GM23338 (cell line): Measurements from ENCODE around the gene PDE4D. TPM values are rescaled to one million over a fixed set of nuclear protein-coding genes. Genes with fewer than 3 reads are reported as not detected.

Experiments
- ATAC-seq: fragments of 200-7000 bp; cut with Tn5 transposase; 3 replicates; pipeline ENCODE4 v1.9.1; 2020
- DNase-seq: peaks from one replicate; pipeline ENCODE4 v3.0.0-alpha.2; 2015; ENCODE audit warnings: low spot score
- H2AFZ ChIP-seq: fragments of 200-600 bp; sonication (generic); 2 replicates; pipeline ENCODE4 v1.8.0; 2016; ENCODE audit warnings: antibody characterized with exemption, mild to moderate bottlenecking, moderate library complexity
- H3F3A ChIP-seq: fragments of 200-600 bp; sonication (generic); replicated peaks from 2 replicates; pipeline ENCODE4 v1.8.0; 2017; ENCODE audit warnings: antibody characterized with exemption, mixed run types, low read depth
- H3K27ac ChIP-seq: fragments of 200-600 bp; sonication (generic); 2 replicates; pipeline ENCODE4 v1.6.1; 2016; ENCODE audit warnings: low read depth
- H3K27me3 ChIP-seq: fragments of 200-600 bp; sonication (generic); 2 replicates; pipeline ENCODE4 v1.8.0; 2016; ENCODE audit warnings: mild to moderate bottlenecking, mixed run types, moderate library complexity; ENCODE audit not compliant: insufficient read depth
- H3K36me3 ChIP-seq: fragments of 200-600 bp; sonication (generic); 2 replicates; pipeline ENCODE4 v1.8.0; 2016; ENCODE audit warnings: mild to moderate bottlenecking; ENCODE audit not compliant: insufficient read depth
- H3K4me1 ChIP-seq: fragments of 200-600 bp; sonication (generic); 2 replicates; pipeline ENCODE4 v1.8.0; 2016; ENCODE audit warnings: mild to moderate bottlenecking, moderate library complexity; ENCODE audit not compliant: insufficient read depth
- H3K4me2 ChIP-seq: fragments of 200-600 bp; sonication (generic); 2 replicates; pipeline ENCODE4 v1.7.1; 2017; ENCODE audit warnings: mixed run types
- H3K4me3 ChIP-seq: fragments of 200-600 bp; sonication (generic); 2 replicates; pipeline ENCODE4 v1.6.1; 2016; ENCODE audit warnings: mixed run types
- H3K79me2 ChIP-seq: fragments of 200-600 bp; sonication (generic); replicated peaks from 2 replicates; pipeline ENCODE4 v1.8.0; 2017; ENCODE audit warnings: mild to moderate bottlenecking; ENCODE audit not compliant: insufficient read depth
- H3K9me2 ChIP-seq: fragments of 200-600 bp; sonication (generic); 2 replicates; pipeline ENCODE4 v1.8.0; 2017; ENCODE audit not compliant: insufficient read depth
- H4K20me1 ChIP-seq: fragments of 200-600 bp; sonication (generic); replicated peaks from 2 replicates; pipeline ENCODE4 v1.8.0; 2017; ENCODE audit warnings: mild to moderate bottlenecking; ENCODE audit not compliant: insufficient read depth
- H3K27ac Mint-ChIP-seq: 2 replicates; pipeline ENCODE4 v1.8.0; 2020; ENCODE audit warnings: inconsistent platforms, mild to moderate bottlenecking, moderate library complexity, mixed read lengths
- H3K27me3 Mint-ChIP-seq: 3 replicates; pipeline ENCODE4 v1.8.0; 2022; ENCODE audit warnings: low read depth, mild to moderate bottlenecking, moderate library complexity, mixed read lengths, inconsistent platforms; ENCODE audit not compliant: insufficient read depth, poor library complexity
- H3K36me3 Mint-ChIP-seq: 3 replicates; pipeline ENCODE4 v1.8.0; 2021; ENCODE audit warnings: low read depth, mild to moderate bottlenecking, inconsistent platforms, moderate library complexity, mixed read lengths
- H3K4me1 Mint-ChIP-seq: 3 replicates; pipeline ENCODE4 v1.8.0; 2020; ENCODE audit warnings: mild to moderate bottlenecking, inconsistent platforms, mixed read lengths
- H3K4me3 Mint-ChIP-seq: 3 replicates; pipeline ENCODE4 v1.8.0; 2021; ENCODE audit warnings: moderate library complexity, mild to moderate bottlenecking, inconsistent platforms, mixed read lengths
- H3K9me3 Mint-ChIP-seq: 3 replicates; pipeline ENCODE4 v1.8.0; 2020; ENCODE audit warnings: moderate library complexity, mild to moderate bottlenecking, inconsistent platforms, mixed read lengths
- CREB1 ChIP-seq: fragments of 250-450 bp; sonication (Bioruptor Pico); IDR thresholded peaks from 2 replicates; pipeline ENCODE4 v1.5.0; 2020; ENCODE audit warnings: low read depth, mild to moderate bottlenecking, moderate library complexity
- CTCF ChIP-seq, 2 experiments: fragments of 200-600 bp in 1 of 2; sonication (generic) in 1 of 2; conservative IDR thresholded peaks; 2 replicates each; pipeline versions ENCODE4 v1.5.1 to v1.6.1; 2016 to 2017; ENCODE audit warnings: antibody characterized with exemption in 2 of 2, low read depth in 2 of 2, mild to moderate bottlenecking in 2 of 2, moderate library complexity in 1 of 2
- ETS1 ChIP-seq: IDR thresholded peaks from 2 replicates; pipeline ENCODE4 v1.6.1; 2016; ENCODE audit warnings: antibody characterized with exemption
- EZH2 ChIP-seq: fragments of 200-600 bp; sonication (generic); IDR thresholded peaks from one replicate; pipeline ENCODE4 v1.8.0; 2017; ENCODE audit warnings: antibody characterized with exemption, mild to moderate bottlenecking, low read depth; ENCODE audit not compliant: unreplicated experiment
- EZH2phosphoT487 ChIP-seq: fragments of 200-600 bp; sonication (generic); IDR thresholded peaks from one replicate; pipeline ENCODE4 v1.8.1; 2018; ENCODE audit warnings: antibody characterized with exemption; ENCODE audit not compliant: unreplicated experiment
- JUNB ChIP-seq: IDR thresholded peaks from one replicate; pipeline ENCODE4 v1.6.1; 2016; ENCODE audit warnings: antibody characterized with exemption; ENCODE audit not compliant: unreplicated experiment
- NANOG ChIP-seq: IDR thresholded peaks from 2 replicates; pipeline ENCODE4 v1.6.1; 2016; ENCODE audit warnings: antibody characterized with exemption, borderline replicate concordance
- POLR2AphosphoS5 ChIP-seq: IDR thresholded peaks from 2 replicates; pipeline ENCODE4 v1.6.1; 2016; ENCODE audit warnings: antibody characterized with exemption, low read depth
- REST ChIP-seq: IDR thresholded peaks from one replicate; pipeline ENCODE4 v1.6.1; 2018; ENCODE audit warnings: antibody characterized with exemption; ENCODE audit not compliant: unreplicated experiment
- STAT1 ChIP-seq: IDR thresholded peaks from one replicate; pipeline ENCODE4 v1.6.1; 2016; ENCODE audit warnings: antibody characterized with exemption; ENCODE audit not compliant: unreplicated experiment
- ZNF114 ChIP-seq: fragments of 250-450 bp; sonication (Bioruptor Pico); IDR thresholded peaks from 2 replicates; pipeline ENCODE4 v1.5.0; 2020; ENCODE audit warnings: mild to moderate bottlenecking, moderate library complexity
- ZNF331 ChIP-seq: fragments of 250-450 bp; sonication (Bioruptor Pico); IDR thresholded peaks from 2 replicates; pipeline ENCODE4 v1.5.0; 2020; ENCODE audit warnings: low read depth, mild to moderate bottlenecking, moderate library complexity
- ZNF462 ChIP-seq: fragments of 250-450 bp; sonication (Bioruptor Pico); IDR thresholded peaks from 2 replicates; pipeline ENCODE4 v1.5.0; 2020; ENCODE audit warnings: mild to moderate bottlenecking, moderate library complexity
- polyA plus RNA-seq: library from polyadenylated mRNA; unstranded; fragments of >200 nt; fragmentation: Nextera tagmentation; extraction: Ambion mirVana; gene quantifications from 2 replicates; pipeline ENCODE4 v1.2.1, GENCODE V29; 2016
- total RNA-seq: library from RNA; depleted of rRNA; stranded (reverse); fragments of >200 nt; shearing (Covaris generic); gene quantifications from 2 replicates; pipeline ENCODE4 v1.2.3, GENCODE V29; 2014

PDE4D gene
- total and polyA plus RNA-seq, 2 experiments from 2014 or later: 2.1 to 4.7 TPM

- H3K4me1 Mint-ChIP-seq: no peaks in the 10 kb centered on the region
- Histone ChIP-seq H3F3A (no peaks in the 10 kb centered on the region), H3K79me2 (no peaks in the 10 kb centered on the region), H3K4me2 (no peak overlapping the region), H2AFZ (no peak overlapping the region), H3K4me3 (no peak overlapping the region), H3K27ac (no peak overlapping the region), H3K9me2 (peaks cover 3% of the 10 kb centered on the region), H3K36me3 (no peaks in the 10 kb centered on the region), H4K20me1 (no peaks in the 10 kb centered on the region), H3K4me1 (no peaks in the 10 kb centered on the region), H3K27me3 (no peaks in the 10 kb centered on the region)
- H3K27me3 Mint-ChIP-seq: peaks cover 5% of the 10 kb centered on the region
- no peaks in the 10 kb centered on the region for H3K9me3 Mint-ChIP-seq
- no peak overlapping the region for H3K27ac Mint-ChIP-seq
- TF ChIP-seq REST (no peak), ZNF331 (no peak), NANOG (no peak), EZH2 (no peak), CREB1 (CRISPR knock-in tag) (no peak), JUNB (no peak), POLR2AphosphoS5 (no peak), STAT1 (no peak), EZH2phosphoT487 (no peak), CTCF (conservative IDR thresholded peaks at IDR 0.05; ENCODE audit: low read depth in 2 of 2) (no peak), ETS1 (no peak), ZNF114 (CRISPR knock-in tag) (no peak), ZNF462 (CRISPR knock-in tag) (no peak)
- no peak overlapping the region for H3K4me3 Mint-ChIP-seq
- no peaks in the 10 kb centered on the region for H3K36me3 Mint-ChIP-seq
- DNase-seq: no peak
- no peak for ATAC-seq
Observed at GRCh38 chr5:59138509-59138908, 755.0 kb downstream of the PDE4D start.
